ENCODE measurements around the gene RASL10B.

The RASL10B gene

GRCh38 chr17:35708149-35708548 is 23.3 kb upstream of the RASL10B start:
- no peak overlapping the region for H3K4me3 ChIP-seq (ENCODE audit: low read depth, low read length)
- in situ Hi-C loops (cut with HindIII; ENCODE audit: low sequenced_read_pairs) = no loop called here
- no peak for DNase-seq (ENCODE audit: low read depth, low spot score)
- no peak for TF ChIP-seq CTCF (IDR thresholded peaks at IDR 0.05; ENCODE audit: low read depth, low read length)

GRCh38 chr17:35708951-35709350 is 22.5 kb upstream of the RASL10B start:
- H3K4me3 ChIP-seq (ENCODE audit: low read depth, low read length) = no peak overlapping the region

GRCh38 chr17:35709874-35710273 is 21.6 kb upstream of the RASL10B start:
- in situ Hi-C loops (cut with HindIII; ENCODE audit: low sequenced_read_pairs) = no loop called here
- DNase-seq (ENCODE audit: low read depth, low spot score) = peak; percentile 29
- H3K4me3 ChIP-seq (ENCODE audit: low read depth, low read length) = no peak overlapping the region
- TF ChIP-seq CTCF (IDR thresholded peaks at IDR 0.05; ENCODE audit: low read depth, low read length) = no peak

More at GRCh38 chr17:35708951-35709350, 22.5 kb upstream of the RASL10B start:
- no peak for TF ChIP-seq CTCF (IDR thresholded peaks at IDR 0.05; ENCODE audit: low read depth, low read length)
- in situ Hi-C loops (cut with HindIII; ENCODE audit: low sequenced_read_pairs) = no loop called here
- no peak for DNase-seq (ENCODE audit: low read depth, low spot score)

- DNase-seq (ENCODE audit: low read depth, low spot score) = no peak
- no peak overlapping the region for H3K4me3 ChIP-seq (ENCODE audit: low read depth, low read length)
- in situ Hi-C loops (cut with HindIII; ENCODE audit: low sequenced_read_pairs) = no loop called here
- no peak for TF ChIP-seq CTCF (IDR thresholded peaks at IDR 0.05; ENCODE audit: low read depth, low read length)
These were observed 20.5 kb upstream of the RASL10B start for GRCh38 chr17:35710950-35711349.

- peak; percentile 93 for DNase-seq (ENCODE audit: low read depth, low spot score)
- in situ Hi-C loops (cut with HindIII; ENCODE audit: low sequenced_read_pairs) = no loop called here
- no peak overlapping the region for H3K4me3 ChIP-seq (ENCODE audit: low read depth, low read length)
These were observed 18.2 kb upstream of the RASL10B start for GRCh38 chr17:35713069-35713728.

GRCh38 chr17:35714988-35715387 is 16.5 kb upstream of the RASL10B start:
- H3K4me3 ChIP-seq (ENCODE audit: low read depth, low read length) = no peak overlapping the region
- in situ Hi-C loops (cut with HindIII; ENCODE audit: low sequenced_read_pairs) = no loop called here
- TF ChIP-seq CTCF (IDR thresholded peaks at IDR 0.05; ENCODE audit: low read depth, low read length) = no peak
- no peak for DNase-seq (ENCODE audit: low read depth, low spot score)

More at GRCh38 chr17:35713069-35713728, 18.2 kb upstream of the RASL10B start:
- no peak for TF ChIP-seq CTCF (IDR thresholded peaks at IDR 0.05; ENCODE audit: low read depth, low read length)

Measured in astrocyte of the spinal cord (primary cell).